KMS-11 (cell line): ENCODE data around the gene RFLNA.

Source experiments
- H2AFZ ChIP-seq: fragments of 200-600 bp; sonication (generic); 2 replicates; pipeline ENCODE4 v1.6.1; 2016; ENCODE audit warnings: antibody characterized with exemption, mixed run types, low read depth
- H3K27ac ChIP-seq: fragments of 200-600 bp; sonication (generic); 2 replicates; pipeline ENCODE4 v1.6.1; 2016; ENCODE audit warnings: mild to moderate bottlenecking, mixed run types
- H3K27me3 ChIP-seq: fragments of 200-600 bp; sonication (generic); 2 replicates; pipeline ENCODE4 v1.6.1; 2017; ENCODE audit warnings: mild to moderate bottlenecking, low read depth, mixed run types, moderate library complexity; ENCODE audit not compliant: insufficient read depth
- H3K36me3 ChIP-seq: fragments of 200-600 bp; sonication (generic); 2 replicates; pipeline ENCODE4 v1.6.1; 2017; ENCODE audit warnings: mild to moderate bottlenecking, mixed run types; ENCODE audit not compliant: insufficient read depth
- H3K4me1 ChIP-seq: fragments of 200-600 bp; sonication (generic); 2 replicates; pipeline ENCODE4 v1.6.1; 2016; ENCODE audit warnings: mild to moderate bottlenecking, low read depth, mixed run types; ENCODE audit not compliant: poor library complexity, severe bottlenecking
- H3K4me2 ChIP-seq: fragments of 200-600 bp; sonication (generic); 2 replicates; pipeline ENCODE4 v1.7.0; 2016; ENCODE audit warnings: mild to moderate bottlenecking, mixed run types
- H3K4me3 ChIP-seq: fragments of 200-600 bp; sonication (generic); IDR thresholded peaks from 2 replicates; pipeline ENCODE4 v1.6.1; 2017; ENCODE audit warnings: low read depth, low read length, mixed read lengths; ENCODE audit not compliant: insufficient read depth
- H3K79me2 ChIP-seq: fragments of 200-600 bp; sonication (generic); 2 replicates; pipeline ENCODE4 v1.6.1; 2016; ENCODE audit warnings: low read depth, mixed run types; ENCODE audit not compliant: insufficient read depth
- H3K9ac ChIP-seq: fragments of 200-600 bp; sonication (generic); 2 replicates; pipeline ENCODE4 v1.6.1; 2016; ENCODE audit warnings: mild to moderate bottlenecking, mixed run types
- H4K20me1 ChIP-seq: fragments of 200-600 bp; sonication (generic); 2 replicates; pipeline ENCODE4 v1.6.1; 2016; ENCODE audit warnings: mild to moderate bottlenecking, mixed run types; ENCODE audit not compliant: insufficient read depth
- TF ChIP-seq, protein P1 (sequence below): fragments of 200-600 bp; sonication (generic); conservative IDR thresholded peaks from 2 replicates; pipeline ENCODE4 v1.6.1; 2017; ENCODE audit warnings: low read depth, mild to moderate bottlenecking, antibody characterized with exemption, low read length, moderate library complexity, mixed read lengths

RFLNA gene

GRCh38 chr12:124273630-124274029 lies 21.3 kb upstream of the RFLNA start:
- TF ChIP-seq, protein P1, sequence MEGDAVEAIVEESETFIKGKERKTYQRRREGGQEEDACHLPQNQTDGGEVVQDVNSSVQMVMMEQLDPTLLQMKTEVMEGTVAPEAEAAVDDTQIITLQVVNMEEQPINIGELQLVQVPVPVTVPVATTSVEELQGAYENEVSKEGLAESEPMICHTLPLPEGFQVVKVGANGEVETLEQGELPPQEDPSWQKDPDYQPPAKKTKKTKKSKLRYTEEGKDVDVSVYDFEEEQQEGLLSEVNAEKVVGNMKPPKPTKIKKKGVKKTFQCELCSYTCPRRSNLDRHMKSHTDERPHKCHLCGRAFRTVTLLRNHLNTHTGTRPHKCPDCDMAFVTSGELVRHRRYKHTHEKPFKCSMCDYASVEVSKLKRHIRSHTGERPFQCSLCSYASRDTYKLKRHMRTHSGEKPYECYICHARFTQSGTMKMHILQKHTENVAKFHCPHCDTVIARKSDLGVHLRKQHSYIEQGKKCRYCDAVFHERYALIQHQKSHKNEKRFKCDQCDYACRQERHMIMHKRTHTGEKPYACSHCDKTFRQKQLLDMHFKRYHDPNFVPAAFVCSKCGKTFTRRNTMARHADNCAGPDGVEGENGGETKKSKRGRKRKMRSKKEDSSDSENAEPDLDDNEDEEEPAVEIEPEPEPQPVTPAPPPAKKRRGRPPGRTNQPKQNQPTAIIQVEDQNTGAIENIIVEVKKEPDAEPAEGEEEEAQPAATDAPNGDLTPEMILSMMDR, result no peak
- Histone ChIP-seq H3K4me3 (no peak overlapping the region), H4K20me1 (no peaks in the 10 kb centered on the region), H3K36me3 (no peaks in the 10 kb centered on the region), H3K4me2 (no peak overlapping the region), H3K9ac (no peak overlapping the region), H3K27me3 (no peaks in the 10 kb centered on the region), H2AFZ (no peak overlapping the region), H3K79me2 (no peaks in the 10 kb centered on the region), H3K4me1 (no peaks in the 10 kb centered on the region), H3K27ac (no peak overlapping the region)

GRCh38 chr12:124276337-124276736 lies 18.6 kb upstream of the RFLNA start:
- Histone ChIP-seq H2AFZ (no peak overlapping the region), H4K20me1 (no peaks in the 10 kb centered on the region), H3K27ac (no peak overlapping the region), H3K36me3 (no peaks in the 10 kb centered on the region), H3K4me2 (no peak overlapping the region), H3K27me3 (no peaks in the 10 kb centered on the region), H3K79me2 (no peaks in the 10 kb centered on the region), H3K9ac (no peak overlapping the region), H3K4me3 (no peak overlapping the region), H3K4me1 (no peaks in the 10 kb centered on the region)
- TF ChIP-seq, protein P1, result no peak

- Histone ChIP-seq H3K9ac (no peak overlapping the region), H3K79me2 (no peaks in the 10 kb centered on the region), H3K27me3 (no peaks in the 10 kb centered on the region), H3K36me3 (no peaks in the 10 kb centered on the region), H3K27ac (no peak overlapping the region), H4K20me1 (no peaks in the 10 kb centered on the region), H2AFZ (no peak overlapping the region), H3K4me2 (no peak overlapping the region), H3K4me3 (no peak overlapping the region), H3K4me1 (no peaks in the 10 kb centered on the region)
- TF ChIP-seq, protein P1, result no peak
Measured at GRCh38 chr12:124277394-124278241, 17.3 kb upstream of the RFLNA start.

DNA sequence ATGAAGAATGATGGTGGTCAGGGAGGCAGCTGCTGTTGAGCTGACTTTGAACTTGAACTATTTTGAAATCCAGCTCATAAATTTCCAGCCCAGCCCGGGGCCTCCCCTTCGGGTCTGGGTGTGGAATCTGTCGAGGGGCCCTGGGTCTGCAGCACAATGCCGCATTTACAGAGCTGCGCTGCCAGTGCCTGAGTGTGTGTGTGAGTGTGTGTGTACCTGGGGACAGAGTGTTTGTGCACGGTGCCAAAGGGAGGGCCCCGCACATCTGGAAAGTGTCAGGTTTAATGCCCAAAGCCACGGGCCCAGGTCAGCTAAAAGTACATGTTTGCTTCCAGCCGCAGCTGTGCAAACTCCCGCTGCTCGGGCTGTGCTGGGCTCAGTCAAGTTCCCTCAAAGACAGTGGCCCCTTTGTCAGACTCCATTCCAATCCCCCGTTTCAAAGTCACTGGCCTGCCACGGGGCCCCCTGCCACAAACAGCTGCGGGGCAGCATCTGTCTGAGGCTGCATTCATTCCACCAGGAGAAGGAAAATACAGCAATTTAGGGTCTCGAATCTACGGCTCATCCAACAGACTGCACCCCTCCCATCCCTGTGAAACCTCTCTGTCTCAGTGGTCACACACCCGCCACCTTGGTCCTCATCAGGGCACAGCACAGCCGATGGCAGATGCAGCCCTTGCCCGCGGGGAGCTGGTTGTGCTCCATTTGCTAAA lies 16.3 kb upstream of the RFLNA start:
- Histone ChIP-seq H3K4me1 (no peaks in the 10 kb centered on the region), H3K4me2 (no peak overlapping the region), H3K9ac (no peak overlapping the region), H3K36me3 (no peaks in the 10 kb centered on the region), H4K20me1 (no peaks in the 10 kb centered on the region), H3K79me2 (no peaks in the 10 kb centered on the region), H3K4me3 (no peak overlapping the region), H3K27ac (no peak overlapping the region), H3K27me3 (no peaks in the 10 kb centered on the region), H2AFZ (no peak overlapping the region)
- TF ChIP-seq, protein P1, result no peak
